Lower leg skin (tissue), 3 donors: Measurements from ENCODE around the gene PRCC.

Experiments
- POLR2A ChIP-seq, 2 donors: fragments of 450-650 bp; IDR thresholded peaks; one replicate each; pipeline ENCODE4 v1.6.1; 2016 to 2017; ENCODE audit warnings: antibody characterized with exemption in 2 of 2, mild to moderate bottlenecking in 1 of 2, moderate library complexity in 1 of 2
- TF ChIP-seq, protein P1 (sequence below), 3 donors: fragments of 450-650 bp; IDR thresholded peaks; one replicate each; pipeline ENCODE4 v1.5.1; 2016; ENCODE audit warnings: antibody characterized with exemption in 3 of 3, mild to moderate bottlenecking in 3 of 3, moderate library complexity in 2 of 3

DNA sequence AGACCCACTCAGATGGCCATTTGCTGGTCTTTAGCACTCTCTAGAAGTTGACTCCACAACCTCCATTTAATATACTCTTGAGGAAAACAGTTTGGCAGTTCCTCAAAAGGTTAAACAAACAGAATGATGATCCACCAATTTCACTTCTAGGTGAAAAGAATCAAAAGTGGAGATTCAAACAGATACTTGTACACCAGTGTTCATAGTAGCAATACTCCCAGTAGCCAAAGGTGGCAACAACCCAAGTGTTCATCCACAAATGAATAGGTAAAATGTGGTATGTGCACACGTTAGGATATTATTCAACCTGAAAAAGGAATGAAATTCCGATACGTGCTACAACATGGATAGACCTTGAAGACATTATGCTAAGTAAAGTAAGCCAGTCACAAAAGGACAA lies 6.3 kb downstream of the PRCC start:
- TF ChIP-seq, protein P1, sequence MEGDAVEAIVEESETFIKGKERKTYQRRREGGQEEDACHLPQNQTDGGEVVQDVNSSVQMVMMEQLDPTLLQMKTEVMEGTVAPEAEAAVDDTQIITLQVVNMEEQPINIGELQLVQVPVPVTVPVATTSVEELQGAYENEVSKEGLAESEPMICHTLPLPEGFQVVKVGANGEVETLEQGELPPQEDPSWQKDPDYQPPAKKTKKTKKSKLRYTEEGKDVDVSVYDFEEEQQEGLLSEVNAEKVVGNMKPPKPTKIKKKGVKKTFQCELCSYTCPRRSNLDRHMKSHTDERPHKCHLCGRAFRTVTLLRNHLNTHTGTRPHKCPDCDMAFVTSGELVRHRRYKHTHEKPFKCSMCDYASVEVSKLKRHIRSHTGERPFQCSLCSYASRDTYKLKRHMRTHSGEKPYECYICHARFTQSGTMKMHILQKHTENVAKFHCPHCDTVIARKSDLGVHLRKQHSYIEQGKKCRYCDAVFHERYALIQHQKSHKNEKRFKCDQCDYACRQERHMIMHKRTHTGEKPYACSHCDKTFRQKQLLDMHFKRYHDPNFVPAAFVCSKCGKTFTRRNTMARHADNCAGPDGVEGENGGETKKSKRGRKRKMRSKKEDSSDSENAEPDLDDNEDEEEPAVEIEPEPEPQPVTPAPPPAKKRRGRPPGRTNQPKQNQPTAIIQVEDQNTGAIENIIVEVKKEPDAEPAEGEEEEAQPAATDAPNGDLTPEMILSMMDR (IDR thresholded peaks at IDR 0.05) = no peak
- no peak for TF ChIP-seq POLR2A (IDR thresholded peaks at IDR 0.05)
